CD4-positive, alpha-beta T cell (primary cell): Measurements from ENCODE around the gene FSTL4. TPM values are rescaled to one million over a fixed set of nuclear protein-coding genes. Genes with fewer than 3 reads are reported as not detected.

Source experiments
- ATAC-seq: fragments of 200-7000 bp; cut with Tn5 transposase; one replicate; pipeline ENCODE4 v1.10.0; 2022; ENCODE audit warnings: mild to moderate bottlenecking; ENCODE audit not compliant: poor library complexity
- CTCF ChIA-PET: fragments of 350-600 bp; sonication (Branson Sonifier 250); formaldehyde crosslinking; loops from one replicate; lab custom pipeline; 2021; ENCODE audit warnings: antibody characterized with exemption, inconsistent platforms; lab: Charles Lee
- POLR2A ChIA-PET: fragments of 350-600 bp; sonication (Branson Sonifier 250); formaldehyde crosslinking; loops from one replicate; lab custom pipeline; 2021; ENCODE audit warnings: antibody characterized with exemption, inconsistent platforms; lab: Charles Lee
- DNase-seq, 14 experiments: peaks; one replicate each; pipeline ENCODE4 v3.0.0-alpha.2; 2013 to 2020; ENCODE audit warnings: mixed read lengths in 2 of 14
- H3K27ac ChIP-seq, 2 donors: one replicate each; pipeline versions ENCODE4 v1.5.1 to v1.7.0; 2013; ENCODE audit warnings: low read length in 2 of 2, low read depth in 1 of 2, mild to moderate bottlenecking in 1 of 2
- H3K27me3 ChIP-seq, 2 experiments: 1 replicate in 1 of 2; 2 replicates in 1 of 2; pipeline versions ENCODE4 v1.6.1 to v1.7.0; 2013; ENCODE audit warnings: low read length in 2 of 2, control low read depth in 1 of 2, mild to moderate bottlenecking in 1 of 2, moderate library complexity in 1 of 2; ENCODE audit not compliant: insufficient read depth in 2 of 2, control insufficient read depth in 1 of 2
- H3K36me3 ChIP-seq: one replicate; pipeline ENCODE4 v1.6.1; 2013; ENCODE audit warnings: low read length, control low read depth; ENCODE audit not compliant: insufficient read depth
- H3K4me1 ChIP-seq: one replicate; pipeline ENCODE4 v1.6.1; 2013; ENCODE audit warnings: low read length, control low read depth; ENCODE audit not compliant: insufficient read depth
- H3K4me3 ChIP-seq: one replicate; pipeline ENCODE4 v1.5.1; 2013; ENCODE audit warnings: mild to moderate bottlenecking, low read length, moderate library complexity
- H3K9me3 ChIP-seq, 2 experiments: 1 replicate in 1 of 2; 2 replicates in 1 of 2; pipeline versions ENCODE4 v1.6.1 to v1.7.0; 2013; ENCODE audit warnings: low read length in 2 of 2, mild to moderate bottlenecking in 2 of 2, control low read depth in 1 of 2, moderate library complexity in 1 of 2; ENCODE audit not compliant: control insufficient read depth in 1 of 2, insufficient read depth in 1 of 2
- H3K27ac Mint-ChIP-seq: one replicate; pipeline ENCODE4 v1.8.0; 2020; ENCODE audit warnings: mixed read lengths
- H3K27me3 Mint-ChIP-seq: one replicate; pipeline ENCODE4 v1.8.0; 2021; ENCODE audit warnings: mixed read lengths
- H3K36me3 Mint-ChIP-seq: one replicate; pipeline ENCODE4 v1.8.0; 2021; ENCODE audit warnings: low read depth, mixed read lengths
- H3K4me1 Mint-ChIP-seq: one replicate; pipeline ENCODE4 v1.8.0; 2021; ENCODE audit warnings: low read depth, mixed read lengths
- H3K4me3 Mint-ChIP-seq: one replicate; pipeline ENCODE4 v1.8.0; 2020; ENCODE audit warnings: mild to moderate bottlenecking, mixed read lengths
- H3K9me3 Mint-ChIP-seq: one replicate; pipeline ENCODE4 v1.8.0; 2020; ENCODE audit warnings: mixed read lengths
- intact Hi-C, 2 experiments: fragments of 100-400 bp; cut with DNase I in 1 of 2; cut with micrococcal nuclease in 1 of 2; formaldehyde crosslinking; loops; one replicate each; pipeline versions ENCODE4 v1.15.1 to v1.9.0; 2023 to 2025; cut with DNase I, micrococcal nuclease
- total RNA-seq, 174 experiments: library from RNA in 2 of 174; stranded (reverse) in 2 of 174; gene quantifications; one replicate each; pipeline ENCODE4 v1.2.3 and lab custom pipeline; 2021 to 2026
- TF ChIP-seq, protein P1 (sequence below): fragments of 200-600 bp; IDR thresholded peaks from one replicate; pipeline ENCODE4 v1.8.0; 2022; ENCODE audit warnings: antibody characterized with exemption, mild to moderate bottlenecking

FSTL4 gene
- total RNA-seq, 2 experiments from 2014 or later, result not detected

DNA sequence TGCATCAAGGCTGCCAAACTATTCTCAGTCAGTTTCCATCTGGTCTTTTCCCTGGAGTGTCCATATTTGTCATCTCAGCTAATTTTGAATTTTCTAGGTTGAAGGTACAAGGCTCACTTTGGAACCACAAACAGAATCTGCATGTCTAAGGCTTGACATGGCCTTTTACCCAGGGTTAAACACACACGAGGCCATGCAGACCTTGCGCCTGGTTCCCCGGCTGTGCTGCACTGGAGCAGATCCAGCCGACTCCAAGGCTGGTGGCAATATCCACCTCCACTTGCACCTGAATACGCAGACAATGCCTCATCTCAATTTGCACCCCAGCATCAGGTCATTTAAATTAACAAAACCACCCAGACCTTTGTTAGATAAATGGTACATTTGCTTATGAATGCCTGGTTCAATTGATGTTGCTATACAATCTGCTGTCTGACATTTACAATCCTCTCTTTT is 284.4 kb downstream of the FSTL4 start:
- TF ChIP-seq, protein P1, sequence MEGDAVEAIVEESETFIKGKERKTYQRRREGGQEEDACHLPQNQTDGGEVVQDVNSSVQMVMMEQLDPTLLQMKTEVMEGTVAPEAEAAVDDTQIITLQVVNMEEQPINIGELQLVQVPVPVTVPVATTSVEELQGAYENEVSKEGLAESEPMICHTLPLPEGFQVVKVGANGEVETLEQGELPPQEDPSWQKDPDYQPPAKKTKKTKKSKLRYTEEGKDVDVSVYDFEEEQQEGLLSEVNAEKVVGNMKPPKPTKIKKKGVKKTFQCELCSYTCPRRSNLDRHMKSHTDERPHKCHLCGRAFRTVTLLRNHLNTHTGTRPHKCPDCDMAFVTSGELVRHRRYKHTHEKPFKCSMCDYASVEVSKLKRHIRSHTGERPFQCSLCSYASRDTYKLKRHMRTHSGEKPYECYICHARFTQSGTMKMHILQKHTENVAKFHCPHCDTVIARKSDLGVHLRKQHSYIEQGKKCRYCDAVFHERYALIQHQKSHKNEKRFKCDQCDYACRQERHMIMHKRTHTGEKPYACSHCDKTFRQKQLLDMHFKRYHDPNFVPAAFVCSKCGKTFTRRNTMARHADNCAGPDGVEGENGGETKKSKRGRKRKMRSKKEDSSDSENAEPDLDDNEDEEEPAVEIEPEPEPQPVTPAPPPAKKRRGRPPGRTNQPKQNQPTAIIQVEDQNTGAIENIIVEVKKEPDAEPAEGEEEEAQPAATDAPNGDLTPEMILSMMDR, result no peak
- CTCF ChIA-PET, result no interaction called here

DNA sequence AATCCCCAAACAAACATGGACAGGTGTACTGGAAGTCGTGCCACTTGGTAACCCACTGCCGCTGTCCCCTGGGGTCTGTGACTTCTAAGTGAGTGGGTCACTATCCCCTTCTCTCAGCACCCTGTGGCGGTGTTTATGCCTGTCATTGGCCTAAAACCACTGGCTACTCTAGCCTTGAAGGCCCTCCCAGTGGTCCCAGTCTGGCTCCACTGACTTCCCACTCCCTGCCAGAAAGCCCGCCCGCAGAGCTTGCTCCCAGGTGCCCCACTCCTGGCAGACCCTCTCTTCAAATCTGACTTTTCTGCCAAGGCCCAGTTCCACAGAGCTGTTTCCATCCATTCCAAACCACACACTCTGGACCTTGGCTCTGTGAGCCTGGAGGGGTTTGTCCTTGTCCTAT is 286.0 kb downstream of the FSTL4 start:
- intact Hi-C loops, result no loop called here
- H3K36me3 Mint-ChIP-seq, result no peaks in the 10 kb centered on the region
- no peak overlapping the region for H3K4me3 Mint-ChIP-seq
- Histone ChIP-seq H3K4me1 (peaks cover 10% of the 10 kb centered on the region), H3K9me3 (no peaks in the 10 kb centered on the region), H3K27ac (no peak overlapping the region), H3K27me3 (no peaks in the 10 kb centered on the region), H3K36me3 (no peaks in the 10 kb centered on the region), H3K4me3 (no peak overlapping the region)
- H3K4me1 Mint-ChIP-seq, result peaks cover 8% of the 10 kb centered on the region
- H3K9me3 Mint-ChIP-seq, result no peaks in the 10 kb centered on the region
- H3K27ac Mint-ChIP-seq, result no peak overlapping the region
- ChIA-PET POLR2A (no interaction called here), CTCF (interaction anchor here (0.9 kb wide), 1 partner anchor 12 kb away, joined by 3 read pairs; no protein-coding TSS in a partner anchor)
- H3K27me3 Mint-ChIP-seq, result no peaks in the 10 kb centered on the region
- ATAC-seq (no peak), DNase-seq (no peak)
- TF ChIP-seq, protein P1, result no peak

More for the DNA sequence above, 284.4 kb downstream of the FSTL4 start:
- Mint-ChIP-seq H3K9me3 (no peaks in the 10 kb centered on the region), H3K4me3 (no peak overlapping the region), H3K27me3 (no peaks in the 10 kb centered on the region), H3K36me3 (no peaks in the 10 kb centered on the region), H3K27ac (no peak overlapping the region), H3K4me1 (peaks cover 11% of the 10 kb centered on the region)
- DNase-seq (no peak), ATAC-seq (no peak)
- POLR2A ChIA-PET, result no interaction called here
- Histone ChIP-seq H3K36me3 (no peaks in the 10 kb centered on the region), H3K4me3 (no peak overlapping the region), H3K4me1 (peaks cover 4% of the 10 kb centered on the region), H3K9me3 (no peaks in the 10 kb centered on the region), H3K27me3 (no peaks in the 10 kb centered on the region), H3K27ac (no peak overlapping the region)
- intact Hi-C loops, result no loop called here

DNA sequence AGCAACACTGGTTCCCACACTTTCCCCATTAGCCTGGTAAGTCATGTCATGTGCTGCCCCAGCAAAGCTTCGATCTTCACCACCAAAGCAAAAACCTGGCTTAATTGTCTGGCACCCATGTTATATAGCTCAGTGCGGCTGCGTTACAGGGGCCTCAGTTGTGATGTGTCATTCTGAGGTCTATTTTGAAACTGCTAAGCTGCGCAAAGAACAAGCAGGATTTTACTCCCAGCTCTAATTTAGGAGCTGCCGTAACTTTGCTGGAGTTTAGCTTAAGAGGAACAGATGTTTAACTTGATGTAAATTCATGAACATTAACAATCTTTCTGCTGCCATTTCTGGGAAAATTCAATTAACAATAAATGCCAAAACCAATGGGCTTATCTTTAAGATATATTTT is 286.5 kb downstream of the FSTL4 start:
- Mint-ChIP-seq H3K4me3 (no peak overlapping the region), H3K36me3 (no peaks in the 10 kb centered on the region), H3K9me3 (no peaks in the 10 kb centered on the region), H3K27me3 (no peaks in the 10 kb centered on the region), H3K4me1 (peaks cover 5% of the 10 kb centered on the region), H3K27ac (no peak overlapping the region)
- no peaks in the 10 kb centered on the region for H3K36me3 ChIP-seq
- TF ChIP-seq, protein P1, result no peak
- CTCF ChIA-PET, result no interaction called here
- no peaks in the 10 kb centered on the region for H3K27me3 ChIP-seq
- H3K27ac ChIP-seq, result no peak overlapping the region
- no peak for ATAC-seq
- no peaks in the 10 kb centered on the region for H3K9me3 ChIP-seq
- H3K4me3 ChIP-seq, result no peak overlapping the region
- DNase-seq, result no peak
- intact Hi-C loops, result no loop called here
- POLR2A ChIA-PET, result no interaction called here
- H3K4me1 ChIP-seq, result peaks cover 13% of the 10 kb centered on the region
